Esophagus muscularis mucosa (tissue), 4 donors: ENCODE data around the gene LRRC56. TPM values are rescaled to one million over a fixed set of nuclear protein-coding genes. Genes with fewer than 3 reads are reported as not detected.
A peak's percentile ranks its signal among the peaks of the same experiment; 100 is the strongest.

Experiments
- DNase-seq: peaks from one replicate; pipeline ENCODE4 v3.0.0-alpha.2; 2017; ENCODE audit errors: extremely low spot score
- H3K27ac ChIP-seq, 4 donors: fragments of 200-600 bp; sonication (generic); replicated peaks in 1 of 4; 1 replicate in 3 of 4; 2 replicates in 1 of 4; pipeline ENCODE4 v1.5.1; 2016 to 2019; ENCODE audit warnings: mild to moderate bottlenecking in 1 of 4
- H3K27me3 ChIP-seq, 4 donors: fragments of 200-600 bp; sonication (generic); one replicate each; pipeline versions ENCODE4 v1.5.1 to v1.6.0; 2016 to 2019
- H3K36me3 ChIP-seq, 4 donors: fragments of 200-600 bp; sonication (generic); one replicate each; pipeline ENCODE4 v1.5.1; 2016 to 2019
- H3K4me1 ChIP-seq, 4 donors: fragments of 200-600 bp; sonication (generic); one replicate each; pipeline ENCODE4 v1.5.1; 2016 to 2019
- H3K4me3 ChIP-seq, 4 donors: fragments of 200-600 bp; sonication (generic); 1 replicate in 2 of 4; 2 replicates in 2 of 4; pipeline ENCODE4 v1.5.1; 2016 to 2019; ENCODE audit warnings: mild to moderate bottlenecking in 4 of 4, moderate library complexity in 1 of 4
- H3K9me3 ChIP-seq, 4 donors: fragments of 200-600 bp; sonication (generic); 1 replicate in 3 of 4; 2 replicates in 1 of 4; pipeline ENCODE4 v1.5.1; 2016 to 2019
- EP300 ChIP-seq: sonication (generic); formaldehyde crosslinking; IDR thresholded peaks from one replicate; pipeline ENCODE4 v1.6.1; 2017; ENCODE audit warnings: antibody characterized with exemption
- POLR2A ChIP-seq: fragments of 450-650 bp; IDR thresholded peaks from one replicate; pipeline ENCODE4 v1.6.1; 2017; ENCODE audit warnings: antibody characterized with exemption, moderate library complexity, mild to moderate bottlenecking, low read depth
- POLR2AphosphoS5 ChIP-seq, 2 donors: sonication (generic); formaldehyde crosslinking; IDR thresholded peaks; one replicate each; pipeline ENCODE4 v1.6.1; 2017; ENCODE audit warnings: antibody characterized with exemption in 2 of 2
- WGBS: methylation state at CpG from one replicate; pipeline ENCODE4 v1.1.5; 2018; 5-methylcytosine and 5-hydroxymethylcytosine counted together
- intact Hi-C: fragments of 100-400 bp; cut with DNase I; formaldehyde crosslinking; loops from one replicate; pipeline ENCODE4 v1.15.1; 2023
- total RNA-seq, 4 donors: library from RNA; depleted of rRNA; stranded (reverse); fragments of >200 nt; gene quantifications; one replicate each; pipeline versions ENCODE4 v1.1.0 to v1.2.1, GENCODE V29; 2016
- TF ChIP-seq, protein P1 (sequence below), 3 experiments: fragments of 200-600 bp in 2 of 3; fragments of 450-650 bp in 1 of 3; sonication (generic) in 2 of 3; IDR thresholded peaks; one replicate each; pipeline ENCODE4 v1.5.1; 2017 to 2019; ENCODE audit warnings: antibody characterized with exemption in 3 of 3, mild to moderate bottlenecking in 2 of 3, moderate library complexity in 1 of 3

The LRRC56 gene
- total RNA-seq, 4 donors from 2014 or later: 0.19 to 0.33 TPM; not detected in 2

DNA sequence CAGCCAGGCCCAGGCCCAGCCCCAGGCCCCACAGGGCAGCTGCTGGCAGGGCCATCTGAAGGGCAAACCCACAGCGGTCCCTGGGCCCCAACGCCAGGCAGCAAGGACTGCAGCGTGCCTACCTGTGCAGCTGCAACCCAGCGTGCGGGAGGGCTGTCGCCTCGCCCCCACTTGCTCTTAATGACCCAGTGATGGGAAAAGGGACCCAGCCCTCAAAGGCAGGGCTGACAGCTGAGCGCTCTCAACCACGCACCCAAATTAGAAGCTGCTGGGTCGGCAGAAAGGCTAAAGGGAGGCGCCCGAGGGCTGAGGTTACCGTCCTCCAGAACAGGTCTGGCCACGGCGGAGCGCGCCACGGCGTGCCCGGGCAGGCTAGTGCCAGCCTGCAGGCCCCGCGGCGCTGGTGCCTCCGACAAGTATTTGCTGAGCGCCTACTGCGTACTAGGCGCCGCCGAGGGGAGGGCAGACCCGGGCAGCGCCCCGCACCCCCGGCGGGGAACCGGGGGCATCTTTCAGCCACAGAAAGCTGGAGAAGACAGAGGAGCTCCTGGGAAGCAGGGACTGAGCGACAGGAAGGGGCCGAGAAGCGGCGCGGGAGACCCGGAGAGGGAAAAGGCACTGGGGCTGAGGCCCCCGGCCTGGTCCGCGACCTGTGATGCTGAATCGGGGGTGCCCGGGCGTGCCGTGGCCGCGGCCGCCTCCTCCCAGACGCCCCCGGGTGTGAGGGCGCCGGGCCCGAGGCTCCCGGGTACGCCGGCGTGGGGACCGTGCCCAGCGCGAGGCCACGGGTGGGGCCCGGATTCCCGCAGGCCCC is 2.7 kb upstream of the LRRC56 start:
- intact Hi-C loops: no loop called here
- Histone ChIP-seq H3K9me3 (no peaks in the 10 kb centered on the region), H3K27me3 (peaks cover 0 to 25% (median 9%) of the 10 kb centered on the region in 4 donors), H3K4me1 (peaks cover 30 to 47% (median 45%) of the 10 kb centered on the region in 4 donors), H3K36me3 (peaks cover 21 to 35% (median 32%) of the 10 kb centered on the region in 4 donors), H3K4me3 (peak overlapping the region; percentile 74 to 93 (median 90)), H3K27ac (peak overlapping the region; percentile 64 to 75 (median 70))
- TF ChIP-seq, protein P1, sequence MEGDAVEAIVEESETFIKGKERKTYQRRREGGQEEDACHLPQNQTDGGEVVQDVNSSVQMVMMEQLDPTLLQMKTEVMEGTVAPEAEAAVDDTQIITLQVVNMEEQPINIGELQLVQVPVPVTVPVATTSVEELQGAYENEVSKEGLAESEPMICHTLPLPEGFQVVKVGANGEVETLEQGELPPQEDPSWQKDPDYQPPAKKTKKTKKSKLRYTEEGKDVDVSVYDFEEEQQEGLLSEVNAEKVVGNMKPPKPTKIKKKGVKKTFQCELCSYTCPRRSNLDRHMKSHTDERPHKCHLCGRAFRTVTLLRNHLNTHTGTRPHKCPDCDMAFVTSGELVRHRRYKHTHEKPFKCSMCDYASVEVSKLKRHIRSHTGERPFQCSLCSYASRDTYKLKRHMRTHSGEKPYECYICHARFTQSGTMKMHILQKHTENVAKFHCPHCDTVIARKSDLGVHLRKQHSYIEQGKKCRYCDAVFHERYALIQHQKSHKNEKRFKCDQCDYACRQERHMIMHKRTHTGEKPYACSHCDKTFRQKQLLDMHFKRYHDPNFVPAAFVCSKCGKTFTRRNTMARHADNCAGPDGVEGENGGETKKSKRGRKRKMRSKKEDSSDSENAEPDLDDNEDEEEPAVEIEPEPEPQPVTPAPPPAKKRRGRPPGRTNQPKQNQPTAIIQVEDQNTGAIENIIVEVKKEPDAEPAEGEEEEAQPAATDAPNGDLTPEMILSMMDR (IDR thresholded peaks at IDR 0.05): no peak
- TF ChIP-seq POLR2AphosphoS5 (IDR thresholded peaks at IDR 0.05) (no peak), POLR2A (no peak), EP300 (no peak)
- DNase-seq: no peak
- 0% methylated on average over 5 of the region's 66 CpGs for WGBS

DNA sequence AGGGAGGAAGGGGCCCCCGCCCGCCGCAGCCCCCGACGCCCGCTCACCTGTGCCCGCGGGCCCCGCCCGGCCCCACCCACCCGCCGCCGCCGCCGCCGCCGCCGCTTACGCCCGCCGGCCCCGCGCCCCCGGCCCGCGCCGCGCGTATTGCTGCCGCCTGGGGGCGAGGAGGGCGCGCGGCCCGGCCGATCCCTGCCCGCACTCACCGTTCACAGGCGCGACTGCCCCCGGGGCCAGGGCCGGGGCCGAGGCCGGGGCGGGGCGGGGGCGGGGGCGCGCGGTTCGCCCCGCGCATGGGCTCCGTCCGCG is 2.2 kb upstream of the LRRC56 start:
- intact Hi-C loops: no loop called here
- WGBS: no CpG with 5 or more reads among the region's 56 CpGs
- H3K27ac ChIP-seq: peak overlapping the region; percentile 64 to 75 (median 70)

DNA sequence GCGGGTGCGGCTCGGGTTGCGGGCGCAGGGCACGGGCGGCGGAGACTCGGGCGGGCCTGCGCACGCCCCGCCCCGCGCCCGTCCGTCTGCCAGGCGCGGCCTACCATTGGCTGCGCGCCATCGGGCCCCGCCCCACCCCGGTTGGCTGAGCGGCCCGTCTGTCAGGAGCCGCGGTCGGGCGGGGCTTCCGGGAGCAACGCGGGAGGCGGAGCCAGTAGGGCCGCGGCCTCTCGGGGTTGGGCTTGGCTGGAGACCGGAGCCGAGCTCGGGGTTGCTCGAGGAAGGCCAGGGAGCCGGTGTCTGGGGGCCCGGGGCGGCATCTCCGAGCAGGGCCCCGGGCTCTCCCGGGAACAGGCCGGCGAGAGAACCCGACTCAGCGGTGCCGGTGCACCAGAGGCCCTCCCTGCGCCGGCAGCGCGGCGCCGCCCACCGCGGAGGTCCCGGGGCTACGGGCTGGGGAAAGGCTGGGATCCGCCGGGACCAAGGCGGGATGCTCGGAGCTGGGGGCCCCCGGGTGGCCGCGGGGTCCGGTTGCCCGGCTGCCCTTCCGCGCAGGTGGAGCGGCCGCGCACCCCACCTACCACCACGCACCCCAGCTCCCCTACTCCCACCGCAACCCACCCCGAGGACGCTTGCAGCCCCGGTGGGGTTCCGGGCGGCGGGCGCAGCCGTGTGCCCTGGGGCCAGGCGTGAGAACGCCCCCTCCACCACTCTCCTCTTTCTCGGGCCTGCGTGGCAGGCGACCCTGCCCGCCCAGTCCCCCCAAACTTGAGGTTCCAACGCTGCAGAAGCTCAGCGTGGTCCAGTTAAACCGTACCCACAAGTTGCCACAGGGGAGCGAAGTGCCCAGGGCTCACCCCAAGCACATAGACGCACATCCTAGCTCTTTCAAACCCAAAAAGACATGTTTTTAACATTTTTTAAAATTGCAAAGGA is 1.5 kb upstream of the LRRC56 start, which contains the start of gene HRAS:
HRAS (minus strand) TSS at position 58 of the 936 bp plus-strand sequence.
- Histone ChIP-seq H3K4me3 (peak within 1 kb of the TSS; percentile 74 to 93 (median 90)), H3K36me3 (peaks cover 21 to 31% (median 31%) of the 10 kb centered on the region in 4 donors), H3K9me3 (no peaks in the 10 kb centered on the region), H3K27me3 (peaks cover 0 to 36% (median 9%) of the 10 kb centered on the region in 4 donors), H3K4me1 (peaks cover 30 to 47% (median 45%) of the 10 kb centered on the region in 4 donors), H3K27ac (peak within 1 kb of the TSS; percentile 72 to 89 (median 84))
- WGBS: 17% methylated on average over 12 of the region's 97 CpGs
- intact Hi-C loops: no loop called here
- TF ChIP-seq, protein P1 (IDR thresholded peaks at IDR 0.05): no peak
- TF ChIP-seq POLR2AphosphoS5 (IDR thresholded peaks at IDR 0.05): peak; percentile 81 to 83
- TF ChIP-seq EP300: no peak
- no peak for TF ChIP-seq POLR2A
- DNase-seq: peak; percentile 98

More for the DNA sequence above, 2.2 kb upstream of the LRRC56 start:
- Histone ChIP-seq H3K36me3 (peaks cover 21 to 35% (median 32%) of the 10 kb centered on the region in 4 donors), H3K27me3 (peaks cover 0 to 30% (median 9%) of the 10 kb centered on the region in 4 donors), H3K4me3 (peak overlapping the region; percentile 74 to 93 (median 90)), H3K4me1 (peaks cover 30 to 47% (median 45%) of the 10 kb centered on the region in 4 donors), H3K9me3 (no peaks in the 10 kb centered on the region)
- no peak for DNase-seq
- TF ChIP-seq, protein P1 (IDR thresholded peaks at IDR 0.05): no peak
- TF ChIP-seq EP300 (no peak), POLR2A (no peak), POLR2AphosphoS5 (IDR thresholded peaks at IDR 0.05) (no peak)

DNA sequence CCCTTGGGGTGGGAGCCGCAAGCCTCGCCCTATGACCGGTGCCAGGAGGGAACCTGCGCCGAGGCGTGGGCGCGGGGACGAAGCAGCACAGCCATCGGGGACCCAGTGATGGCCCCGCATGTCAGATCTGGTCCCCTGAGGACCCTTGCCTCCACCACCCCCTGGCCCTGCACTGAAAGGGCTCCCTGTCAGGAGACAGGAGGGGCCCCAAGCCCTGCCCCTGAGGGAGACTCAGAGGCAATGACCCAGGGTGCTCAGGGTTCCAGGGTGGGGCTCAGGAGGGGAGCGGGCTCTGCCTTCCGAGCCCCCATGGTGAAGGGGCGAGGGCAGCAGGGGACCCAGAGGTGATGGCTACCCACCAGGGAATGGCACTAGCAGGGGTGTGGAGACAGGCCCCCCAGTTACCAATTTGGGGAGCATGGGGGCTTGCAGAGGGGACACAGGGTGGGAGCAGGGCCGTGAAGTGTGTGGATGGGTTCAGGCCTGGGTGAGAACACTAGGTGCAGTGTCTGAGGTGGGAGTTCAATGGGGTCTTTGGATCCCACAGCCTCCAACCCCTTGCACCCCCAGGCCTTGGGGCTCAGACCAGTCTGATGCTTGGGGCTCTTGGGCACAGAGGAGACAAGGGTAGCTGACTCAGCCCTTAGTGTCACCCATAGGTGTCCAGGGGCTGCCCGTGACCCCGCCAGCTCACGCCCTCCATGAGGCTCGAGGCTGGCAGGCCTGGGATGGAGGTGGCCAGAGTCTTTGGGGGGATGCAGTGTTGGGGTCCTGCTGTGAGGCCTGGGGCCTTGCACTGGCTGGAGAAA is 499 bp downstream of the LRRC56 start:
- no peak for DNase-seq
- H3K36me3 ChIP-seq: peaks cover 8 to 12% (median 11%) of the 10 kb centered on the region in 4 donors
- TF ChIP-seq, protein P1 (IDR thresholded peaks at IDR 0.05): no peak
- TF ChIP-seq EP300 (no peak), POLR2AphosphoS5 (IDR thresholded peaks at IDR 0.05) (no peak), POLR2A (no peak)
- no peaks in the 10 kb centered on the region for H3K9me3 ChIP-seq
- peaks cover 0 to 36% (median 9%) of the 10 kb centered on the region in 4 donors for H3K27me3 ChIP-seq
- WGBS: 98% methylated on average over 7 of the region's 19 CpGs
- peaks cover 29 to 45% (median 41%) of the 10 kb centered on the region in 4 donors for H3K4me1 ChIP-seq
- intact Hi-C loops: no loop called here
- peak overlapping the region; percentile 74 to 93 (median 90) for H3K4me3 ChIP-seq
- H3K27ac ChIP-seq: no peak overlapping the region
